ENCODE data around the gene ZFHX3. TPM values are rescaled to one million over a fixed set of nuclear protein-coding genes. Genes with fewer than 3 reads are reported as not detected.

Gene ZFHX3
- total and polyA plus RNA-seq, 10 of the 15 experiments (the other 5 are each of a cell fraction or from before 2014, with no cell fraction given): 0.68 to 8.6 (median 2.0) TPM

DNA sequence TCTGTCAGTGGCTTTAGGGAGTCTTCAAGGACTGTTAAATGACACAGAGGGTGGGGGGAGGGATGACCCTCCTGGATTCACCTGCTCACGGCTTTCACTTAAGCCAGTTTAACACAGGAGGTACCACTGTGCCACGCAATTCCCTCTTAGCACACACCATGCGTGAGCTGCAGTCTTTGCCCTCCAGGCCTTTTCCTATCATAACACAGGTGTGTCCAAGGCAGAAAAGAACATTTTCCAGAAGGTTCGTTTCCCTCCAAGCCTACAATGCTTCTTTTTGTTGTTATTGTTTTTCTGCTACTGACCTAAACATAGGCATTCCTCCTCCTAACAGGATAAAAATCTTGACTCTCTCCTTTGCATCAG lies 1.1 kb downstream of the ZFHX3 start:
- 86% methylated on average over 4 of the region's 4 CpGs for WGBS (ENCODE audit: insufficient coverage, insufficient replicate concordance, low lambda C conversion rate, missing lambda C conversion rate)
- ATAC-seq (no peak), DNase-seq (ENCODE audit: low read depth, low spot score) (no peak), FAIRE-seq (no peak)
- Histone ChIP-seq H3K79me2 (ENCODE audit: control insufficient read depth, insufficient read depth, low read length) (peaks cover 23% of the 10 kb centered on the region), H3K4me2 (ENCODE audit: control insufficient read depth, insufficient read depth) (peak overlapping the region; percentile 2; the same call in 1 of the 2 replicates), H4K20me1 (ENCODE audit: control insufficient read depth, insufficient read depth) (no peaks in the 10 kb centered on the region), H3K27me3 (replicated peaks in 1 of 2; ENCODE audit: control insufficient read depth in 2 of 2, insufficient read depth in 2 of 2, low read length in 1 of 2) (no peaks in the 10 kb centered on the region), H3K27ac (ENCODE audit: control insufficient read depth, insufficient read depth) (no peak overlapping the region), H3K36me3 (ENCODE audit: control insufficient read depth in 2 of 2, insufficient read depth in 2 of 2, low read length in 1 of 2) (no peaks in the 10 kb centered on the region), H3K9ac (ENCODE audit: control insufficient read depth, insufficient read depth, low read length) (no peak overlapping the region), H2AFZ (ENCODE audit: control insufficient read depth, low read depth, low read length) (no peak overlapping the region), H3K4me1 (ENCODE audit: control insufficient read depth, insufficient read depth, low read length) (peaks cover 35% of the 10 kb centered on the region), H3K9me3 (replicated peaks; ENCODE audit: control insufficient read depth, insufficient read depth, low read length) (no peaks in the 10 kb centered on the region), H3K4me3 (peak overlapping the region; percentile 80; the same call in 1 of the 2 replicates)
- RAD21 ChIA-PET (ENCODE audit: unreplicated experiment): interaction anchor here (1.0 to 2.4 kb wide), 3 partner anchors 10 to 214 kb away, joined by 3 to 20 read pairs (median 6); no protein-coding TSS in a partner anchor
- TSS peak; percentile 53 for BruUV-seq (replicated peaks)
- in situ Hi-C loops (cut with MboI): no loop called here
- POLR2A ChIA-PET: interaction anchor here (0.6 to 1.2 kb wide), 3 partner anchors 11 to 21 kb away, joined by 3 to 14 read pairs (median 6); no protein-coding TSS in a partner anchor
- intact Hi-C loops (cut with micrococcal nuclease; ENCODE audit: unreplicated experiment): no loop called here
- CTCF ChIA-PET: interaction anchor here (1.0 to 11.3 kb wide), 4 partner anchors 9 to 214 kb away, joined by 3 to 57 read pairs (median 4); no protein-coding TSS in a partner anchor
- SMC1A ChIA-PET (ENCODE audit: uncharacterized antibody, unreplicated experiment): interaction anchor here (1.0 to 2.4 kb wide), 6 partner anchors 9 to 544 kb away, joined by 3 to 13 read pairs (median 8); no protein-coding TSS in a partner anchor
- TF ChIP-seq CBX5 (IDR thresholded peaks at IDR 0.05; ENCODE audit: low read depth) (no peak), CHD1 (IDR thresholded peaks at IDR 0.05; ENCODE audit: low read depth, low read length) (no peak), SREBF1 (IDR thresholded peaks at IDR 0.05; ENCODE audit: low read length) (no peak), CREB1 (IDR thresholded peaks at IDR 0.05; ENCODE audit: low read depth) (no peak), ETV6 (conservative IDR thresholded peaks at IDR 0.05 in 1 of 2, IDR thresholded peaks at IDR 0.05 in 1 of 2; ENCODE audit: borderline replicate concordance in 1 of 2, low read depth in 1 of 2) (no peak), CREM (IDR thresholded peaks at IDR 0.05; ENCODE audit: low read depth) (no peak)
- TF ChIP-seq, protein P1, sequence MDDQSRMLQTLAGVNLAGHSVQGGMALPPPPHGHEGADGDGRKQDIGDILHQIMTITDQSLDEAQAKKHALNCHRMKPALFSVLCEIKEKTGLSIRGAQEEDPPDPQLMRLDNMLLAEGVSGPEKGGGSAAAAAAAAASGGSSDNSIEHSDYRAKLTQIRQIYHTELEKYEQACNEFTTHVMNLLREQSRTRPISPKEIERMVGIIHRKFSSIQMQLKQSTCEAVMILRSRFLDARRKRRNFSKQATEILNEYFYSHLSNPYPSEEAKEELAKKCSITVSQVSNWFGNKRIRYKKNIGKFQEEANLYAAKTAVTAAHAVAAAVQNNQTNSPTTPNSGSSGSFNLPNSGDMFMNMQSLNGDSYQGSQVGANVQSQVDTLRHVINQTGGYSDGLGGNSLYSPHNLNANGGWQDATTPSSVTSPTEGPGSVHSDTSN (IDR thresholded peaks at IDR 0.05; ENCODE audit: insufficient replicate concordance, low read depth, low read length): no peak
